ENCODE data around the gene NPTXR.
A peak's percentile ranks its signal among the peaks of the same experiment; 100 is the strongest.

The NPTXR gene

DNA sequence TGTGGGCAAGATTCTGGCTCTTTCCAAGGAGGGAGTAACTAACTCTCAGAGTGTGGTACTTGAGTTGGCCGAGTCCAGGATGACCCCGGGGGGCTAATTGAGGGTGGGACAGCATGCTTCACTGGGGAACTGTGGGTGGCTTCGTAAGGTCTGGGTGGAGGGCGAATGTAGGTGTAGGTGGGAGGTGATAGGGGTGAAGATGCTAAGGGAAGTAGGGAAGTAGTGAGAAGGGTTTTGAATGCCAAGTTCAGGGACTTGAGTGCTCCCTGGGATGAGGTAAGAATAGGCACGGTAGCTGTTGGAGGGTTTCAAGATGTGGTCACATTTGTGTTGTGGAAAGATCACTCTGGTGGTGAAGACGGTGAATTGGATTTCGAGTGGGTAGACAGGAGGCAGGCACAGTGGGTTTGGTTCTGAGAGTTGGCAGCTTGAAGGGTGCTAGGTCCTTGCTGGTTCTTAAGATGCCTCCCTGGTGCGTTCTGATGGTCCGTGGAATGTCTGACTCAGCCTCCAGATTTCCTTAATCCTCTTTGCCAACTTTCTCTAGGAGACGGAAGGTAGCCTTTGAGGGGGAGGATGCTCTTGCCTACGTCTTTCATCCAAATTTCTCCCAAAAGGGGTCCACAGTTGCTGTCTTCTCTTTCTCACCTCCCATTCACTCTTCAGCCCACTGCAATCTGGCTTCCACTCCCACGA, 47.4 kb downstream of the NPTXR start:
- no peak for DNase-seq (ENCODE audit: low read depth in 2 of 2)

DNA sequence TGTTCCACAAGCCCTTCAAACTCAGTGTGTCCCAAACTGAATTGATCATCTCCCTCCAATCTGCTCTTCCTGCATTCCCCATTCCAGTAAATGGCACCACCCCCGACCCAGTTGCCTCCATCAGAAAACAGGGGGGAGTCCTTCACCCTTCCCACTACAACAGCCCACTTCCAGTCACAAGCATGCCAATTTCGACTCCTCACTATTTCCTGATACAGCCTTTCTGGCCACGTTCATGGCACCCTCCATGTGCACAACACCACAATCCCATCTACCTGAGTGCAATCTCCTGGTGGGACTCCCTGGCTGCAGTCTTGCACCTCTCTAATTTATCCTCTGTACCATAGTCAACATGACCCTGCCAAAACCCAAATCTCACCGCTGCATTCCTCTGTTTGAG, 48.3 kb downstream of the NPTXR start:
- DNase-seq (ENCODE audit: low read depth in 2 of 2), result no peak

DNA sequence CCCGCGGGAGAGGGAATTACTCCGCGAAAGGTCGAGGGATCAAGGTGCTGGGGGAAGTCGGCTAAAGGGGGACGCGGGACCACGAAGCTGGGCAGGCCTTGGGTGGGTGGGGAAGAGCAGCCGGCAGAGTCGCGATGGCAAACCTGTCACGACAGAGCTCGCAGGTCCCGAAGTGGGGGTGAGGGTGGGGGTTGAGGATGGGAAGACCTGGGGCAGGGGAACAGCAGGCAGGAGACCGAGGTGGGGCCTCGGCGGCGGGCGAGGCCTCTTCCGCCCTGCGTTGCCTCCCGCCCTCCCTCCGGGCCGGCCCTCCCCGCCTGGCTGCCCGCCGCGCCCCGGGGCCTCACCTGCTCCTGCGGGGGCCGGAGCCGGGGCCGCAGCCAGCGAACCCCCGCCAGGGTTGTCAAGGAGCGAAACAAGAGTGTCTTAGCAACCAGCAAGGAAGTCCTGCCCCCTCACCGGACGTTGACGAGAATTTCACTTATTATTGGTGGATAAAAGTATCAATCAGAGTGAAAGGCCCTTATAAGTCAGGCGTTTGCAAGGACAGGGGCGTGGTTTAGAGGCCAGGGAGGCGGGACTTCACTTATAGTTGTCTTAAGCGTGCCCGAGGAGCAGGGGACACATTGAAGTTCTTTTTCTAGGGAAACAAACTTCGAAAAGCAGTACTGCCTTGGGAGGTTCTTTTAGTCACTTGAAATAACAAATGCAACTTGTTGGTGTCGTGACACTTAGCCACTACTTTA, 49.9 kb downstream of the NPTXR start, which contains the start of gene DNAL4:
Gene DNAL4 (minus strand): TSS at position 423 of the 746 bp plus-strand sequence. CDS start 11,412 bp downstream, outside the sequence.
- DNase-seq (ENCODE audit: low read depth in 2 of 2), result peak; percentile 81 to 90

DNA sequence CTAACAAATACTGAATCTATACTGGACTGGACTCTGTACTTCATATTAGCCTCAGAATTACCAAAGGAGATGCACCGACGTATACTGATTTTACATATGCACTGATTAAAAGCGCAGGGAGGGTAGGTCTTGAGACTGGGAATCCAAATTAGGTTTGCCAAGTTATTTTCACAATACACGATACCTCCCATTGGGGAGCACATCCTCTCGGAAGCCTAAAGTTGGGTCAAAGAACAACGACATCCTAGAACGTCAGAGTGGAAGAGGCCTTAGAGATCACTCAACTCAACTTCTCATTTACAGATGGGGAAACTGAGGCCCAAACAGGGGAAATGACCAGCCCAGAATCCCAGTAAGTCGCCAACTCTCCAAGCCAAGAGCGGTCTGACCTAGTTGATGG, 50.5 kb downstream of the NPTXR start:
- no peak for DNase-seq (ENCODE audit: low read depth in 2 of 2)

DNA sequence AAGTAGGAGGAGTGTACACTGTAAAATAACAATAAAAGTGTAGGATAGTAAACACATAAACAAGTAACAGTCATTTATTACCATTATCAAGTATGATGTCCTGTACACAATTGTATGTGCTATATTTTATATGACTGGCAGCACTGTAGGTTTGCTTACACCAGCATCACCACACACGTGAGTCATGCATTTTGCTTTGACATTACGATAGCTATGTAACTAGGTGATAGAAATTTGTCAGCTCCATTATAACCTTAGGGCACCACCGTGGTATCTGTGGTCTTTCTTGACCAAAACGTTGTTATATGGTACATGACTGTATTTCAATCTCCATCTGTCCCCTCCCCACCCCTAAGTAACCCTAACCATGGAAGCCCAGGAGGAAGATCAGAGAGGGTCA, 51.0 kb downstream of the NPTXR start:
- DNase-seq (ENCODE audit: low read depth in 2 of 2), result no peak

DNA sequence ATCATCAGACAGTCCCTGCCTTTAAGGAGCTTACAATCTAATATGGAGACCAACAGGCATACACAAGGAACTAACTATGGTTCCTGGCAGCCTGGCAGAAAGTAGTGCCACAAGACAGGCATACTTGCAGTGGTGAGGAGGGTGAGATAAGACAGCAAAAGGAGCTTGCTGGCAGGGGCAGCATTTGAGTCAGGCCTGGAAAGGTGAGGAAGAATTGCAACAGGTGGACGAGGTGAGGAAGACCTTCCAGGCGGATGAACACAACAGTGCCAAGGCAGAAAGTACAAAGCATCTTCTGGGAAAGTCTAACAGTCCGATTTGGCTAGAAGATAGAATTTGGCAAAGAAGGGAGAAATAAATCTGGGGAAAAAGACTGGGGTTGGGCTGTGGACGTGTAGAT, 54.2 kb downstream of the NPTXR start:
- DNase-seq (ENCODE audit: low read depth in 2 of 2), result no peak

DNA sequence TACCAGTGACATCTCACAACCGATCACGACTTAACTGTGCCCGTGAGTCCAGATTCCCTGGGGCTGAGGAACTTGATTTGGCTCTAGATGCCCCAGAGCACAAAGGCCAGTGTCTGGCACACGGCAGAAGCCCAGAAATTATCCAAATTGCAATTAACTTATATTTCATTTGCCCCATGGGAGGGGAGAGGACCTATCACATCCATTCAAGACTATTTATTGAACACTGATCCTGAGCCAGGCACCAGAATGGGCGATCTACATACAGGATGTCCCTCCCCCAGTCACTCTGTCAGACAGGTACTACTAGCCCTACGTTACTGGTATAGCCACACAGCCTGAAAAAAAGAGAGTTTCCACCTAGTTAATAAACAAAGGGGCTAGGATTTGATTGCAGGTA, 55.0 kb downstream of the NPTXR start:
- DNase-seq (ENCODE audit: low read depth in 2 of 2), result no peak

DNA sequence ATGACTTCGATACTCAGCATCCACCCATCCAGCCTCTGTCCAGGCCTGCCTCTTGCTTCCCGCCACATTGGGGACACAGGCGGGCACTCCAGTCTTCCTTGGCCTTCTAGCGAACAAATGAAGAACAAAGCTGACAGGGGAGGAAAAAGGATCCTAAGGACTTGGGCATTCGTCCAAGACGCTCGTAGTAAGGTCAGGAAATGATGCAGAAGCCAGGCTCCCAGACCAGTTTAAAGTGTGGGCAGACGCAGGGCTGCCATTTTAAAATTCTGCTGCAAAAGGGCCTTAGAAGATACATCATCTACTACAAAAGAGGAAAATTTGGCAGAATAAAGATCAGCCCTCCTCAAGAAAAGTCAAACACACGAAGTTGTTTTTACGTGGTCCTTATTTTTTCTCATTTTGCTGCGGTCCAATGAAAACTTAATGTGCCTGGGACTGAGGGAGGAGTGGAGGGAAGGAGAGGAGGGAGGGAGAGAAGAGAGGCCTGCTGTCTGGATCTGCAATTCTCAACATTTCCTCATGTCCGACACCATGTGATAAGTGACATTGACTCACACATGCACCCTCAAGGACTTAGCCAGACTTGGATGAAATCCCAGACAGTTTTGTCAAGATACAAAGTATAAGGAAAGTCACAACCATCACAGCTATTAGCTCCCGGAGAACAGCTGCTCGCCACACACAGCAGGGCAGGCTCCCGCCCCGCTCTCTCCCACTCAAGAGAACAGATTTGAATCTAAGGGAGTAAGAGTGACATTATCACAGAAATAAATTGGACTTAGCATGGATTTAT, 55.6 kb downstream of the NPTXR start:
- no peak for DNase-seq (ENCODE audit: low read depth in 2 of 2)

DNA sequence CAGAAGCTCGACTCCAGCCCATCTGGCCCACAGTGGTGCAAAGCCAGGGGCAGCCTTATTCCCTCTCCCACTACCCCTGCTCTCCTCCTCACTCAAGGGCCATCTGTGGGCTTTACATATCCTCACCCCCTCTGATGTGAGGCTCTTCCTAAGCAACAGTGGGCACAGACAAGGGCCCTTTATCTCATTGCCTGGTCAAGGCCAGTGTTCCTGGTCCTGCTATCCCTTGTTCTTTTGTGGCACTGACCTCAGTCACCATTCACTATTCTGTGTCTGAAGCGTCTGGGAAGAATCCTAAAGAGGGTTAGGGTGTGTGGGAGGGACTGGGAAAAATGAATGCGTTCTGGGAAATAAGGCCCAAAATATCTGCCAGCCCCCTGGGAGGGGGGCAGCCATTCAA, 57.2 kb downstream of the NPTXR start:
- no peak for DNase-seq (ENCODE audit: low read depth in 2 of 2)

DNA sequence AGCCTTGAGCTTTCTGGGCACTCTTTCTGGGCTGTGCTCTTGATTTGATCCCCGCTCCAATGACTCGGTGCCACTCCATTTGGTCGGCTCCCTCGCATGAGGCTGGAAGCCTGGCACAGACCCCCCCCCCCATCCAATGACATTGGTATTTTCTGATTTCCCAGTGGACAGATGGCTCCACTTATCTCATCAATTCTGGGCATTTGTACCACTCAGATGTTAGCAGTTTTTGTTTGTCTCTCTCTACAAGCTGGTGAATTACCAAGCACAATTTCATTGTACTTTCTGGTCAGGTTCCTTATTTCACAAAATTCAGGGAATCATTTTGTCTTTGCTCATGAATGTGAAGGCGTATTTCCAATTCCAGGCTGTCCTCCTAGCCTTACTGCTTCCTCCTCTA, 59.0 kb downstream of the NPTXR start:
- no peak for DNase-seq (ENCODE audit: low read depth in 2 of 2)

DNA sequence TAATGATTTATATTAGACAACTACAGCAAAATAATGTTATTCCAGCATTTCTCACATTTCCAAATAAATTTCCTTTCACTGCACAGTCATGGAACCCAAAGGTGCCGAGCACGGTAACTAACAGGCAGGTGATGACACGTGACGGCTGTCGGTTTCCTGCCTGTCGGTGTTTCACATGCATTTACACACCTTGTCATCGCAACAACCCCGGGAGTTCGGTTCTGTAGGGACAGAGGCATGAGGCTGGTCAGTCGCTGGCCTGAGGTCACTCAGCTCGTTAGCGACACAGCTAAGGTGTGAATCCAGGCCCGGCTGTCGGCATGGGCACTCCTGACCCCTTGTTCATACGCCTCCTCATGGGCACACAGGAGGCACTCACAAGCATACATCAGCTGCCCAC, 59.8 kb downstream of the NPTXR start:
- no peak for DNase-seq (ENCODE audit: low read depth in 2 of 2)

DNA sequence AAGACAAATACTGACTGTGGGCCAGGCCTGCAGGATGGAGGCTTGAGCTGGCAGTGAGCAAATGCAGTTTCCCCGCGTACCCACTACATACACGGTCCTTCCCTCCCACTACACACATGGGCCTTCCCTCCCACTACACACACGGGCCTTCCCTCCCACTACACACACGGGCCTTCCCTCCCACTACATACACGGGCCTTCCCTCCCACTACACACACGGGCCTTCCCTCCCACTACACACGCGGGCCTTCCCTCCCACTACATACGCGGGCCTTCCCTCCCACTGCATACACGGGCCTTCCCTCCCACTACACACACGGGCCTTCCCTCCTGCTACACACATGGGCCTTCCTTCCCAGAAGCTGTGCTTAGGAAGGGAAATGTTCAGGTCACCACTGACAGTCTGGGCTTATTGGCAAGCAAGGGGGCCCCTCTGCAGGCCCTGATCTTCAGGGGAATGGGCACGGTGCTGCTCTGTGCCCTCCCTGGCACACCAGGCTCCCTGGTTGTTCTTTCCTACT, 60.7 kb downstream of the NPTXR start:
- DNase-seq (ENCODE audit: low read depth in 2 of 2), result no peak

DNA sequence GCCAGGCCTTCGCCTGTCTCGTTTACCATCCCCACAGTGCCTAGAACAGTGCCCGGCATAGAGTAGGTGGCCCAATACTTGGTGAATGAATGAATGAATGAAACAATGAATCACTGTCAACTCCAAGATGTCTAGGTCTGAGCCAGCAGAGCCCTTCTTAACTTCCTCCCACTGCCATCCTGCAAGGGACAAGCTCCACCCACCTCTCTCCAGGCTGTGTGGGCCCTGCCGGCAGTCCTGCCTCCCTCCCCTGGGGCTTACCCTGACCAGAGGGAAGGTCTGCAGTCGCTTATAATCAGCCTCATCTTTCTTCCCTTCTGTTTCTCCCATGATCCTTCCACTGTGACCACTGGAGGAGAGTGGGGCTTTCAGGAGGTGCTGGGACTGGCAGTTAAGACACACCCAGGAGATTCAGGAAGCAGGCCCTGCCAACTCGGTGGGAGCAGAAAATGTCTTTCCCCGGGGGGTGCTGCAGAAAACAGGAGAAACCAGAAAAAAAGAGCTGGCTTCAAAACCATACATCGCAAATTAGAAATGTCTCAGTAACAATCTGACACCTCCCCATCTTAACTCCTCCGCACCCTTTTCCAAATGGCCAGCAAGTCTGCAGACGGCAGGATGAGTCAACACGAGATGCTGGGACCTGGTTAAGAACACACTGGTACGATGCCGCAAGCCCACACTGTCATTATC, 61.3 kb downstream of the NPTXR start:
- DNase-seq (ENCODE audit: low read depth in 2 of 2), result no peak

DNA sequence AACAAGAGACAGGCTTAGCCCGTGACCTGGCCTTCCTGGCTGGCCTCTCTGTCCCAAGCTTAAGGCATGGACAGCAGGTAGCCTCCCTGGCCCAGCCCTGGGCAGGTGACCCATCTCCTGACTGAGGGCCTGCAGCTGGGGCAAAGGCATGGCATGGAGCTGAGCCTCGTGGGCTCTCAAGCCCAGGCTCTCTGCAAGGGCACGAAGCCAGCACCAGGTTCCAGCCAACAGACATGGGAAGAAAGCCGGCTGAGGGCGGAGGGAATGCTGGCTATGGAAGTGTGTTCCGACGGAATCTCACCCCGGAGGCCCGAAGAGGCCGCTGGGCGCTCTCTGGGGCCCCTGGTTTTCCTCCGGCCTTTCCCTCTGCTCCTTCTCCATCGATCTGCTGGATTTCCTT, 62.8 kb downstream of the NPTXR start:
- DNase-seq (ENCODE audit: low read depth in 2 of 2), result no peak

DNA sequence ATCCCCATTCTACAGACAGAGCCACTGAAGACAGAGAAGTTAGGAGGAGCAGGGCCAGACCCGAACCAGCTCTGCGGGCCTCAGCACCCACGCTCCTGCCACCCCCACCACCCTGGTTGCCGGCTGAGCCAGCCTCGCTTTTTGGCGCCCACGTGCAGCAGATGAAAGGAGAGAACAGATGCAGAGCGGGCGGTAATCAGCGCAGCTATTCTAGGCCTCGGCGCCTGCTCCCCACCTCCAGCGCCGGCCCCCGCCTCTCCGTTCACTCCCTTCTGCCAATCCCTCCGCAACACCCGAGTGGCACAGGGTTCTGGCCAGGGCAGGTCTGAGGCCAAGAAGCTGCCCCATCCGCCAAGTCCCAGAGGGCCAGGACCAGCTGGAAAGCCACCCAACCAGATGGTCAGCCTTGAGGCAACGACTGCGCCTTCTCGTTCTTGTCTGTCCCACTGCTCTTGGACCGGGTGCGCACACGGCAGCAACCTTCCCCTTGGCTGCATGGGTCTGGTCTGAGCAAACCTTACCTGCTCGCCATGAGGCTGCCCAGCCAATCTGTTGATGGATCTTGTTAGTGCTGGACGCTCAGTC, 66.6 kb downstream of the NPTXR start:
- DNase-seq (ENCODE audit: low read depth in 2 of 2), result no peak

DNA sequence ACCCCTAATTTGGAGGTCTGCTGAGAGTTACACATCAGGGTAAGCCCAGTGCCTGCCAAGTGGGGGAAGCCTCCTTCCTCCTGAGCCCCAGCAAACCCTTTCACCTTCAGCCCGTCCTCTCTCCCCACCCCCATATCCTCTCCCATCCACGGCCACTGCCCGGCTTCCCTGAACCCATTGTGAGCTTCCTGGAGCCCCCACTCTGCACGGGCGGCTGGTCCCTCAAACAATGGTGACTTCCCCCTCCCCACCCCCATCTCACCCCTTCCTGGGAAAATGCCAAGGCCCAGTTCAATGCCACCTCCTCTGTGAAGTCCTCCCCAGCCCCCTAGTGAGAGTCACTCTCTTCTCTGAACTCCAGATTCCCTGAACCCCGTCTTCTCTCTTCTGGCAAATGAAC, 67.7 kb downstream of the NPTXR start:
- DNase-seq (ENCODE audit: low read depth in 2 of 2), result no peak

DNA sequence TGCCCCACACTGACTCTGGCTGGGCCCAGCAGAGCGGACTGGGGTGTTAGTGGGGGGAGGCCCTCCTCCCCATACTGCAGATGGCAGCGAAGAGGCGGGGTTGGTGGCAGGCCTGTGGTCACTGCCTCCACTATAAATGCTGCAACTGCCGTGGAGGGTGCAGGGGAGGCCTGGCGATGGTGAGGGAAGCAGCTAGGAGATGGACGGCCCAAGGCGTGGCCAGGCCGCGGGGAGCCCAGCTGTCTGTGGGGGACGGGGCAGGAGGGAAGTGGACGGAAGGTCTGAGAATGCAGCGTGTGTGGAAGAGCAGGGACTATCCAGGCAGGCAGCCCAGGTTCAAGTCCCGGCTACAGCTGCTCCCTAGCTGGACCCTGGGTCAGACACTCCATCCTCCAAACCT, 68.2 kb downstream of the NPTXR start:
- no peak for DNase-seq (ENCODE audit: low read depth in 2 of 2)

DNA sequence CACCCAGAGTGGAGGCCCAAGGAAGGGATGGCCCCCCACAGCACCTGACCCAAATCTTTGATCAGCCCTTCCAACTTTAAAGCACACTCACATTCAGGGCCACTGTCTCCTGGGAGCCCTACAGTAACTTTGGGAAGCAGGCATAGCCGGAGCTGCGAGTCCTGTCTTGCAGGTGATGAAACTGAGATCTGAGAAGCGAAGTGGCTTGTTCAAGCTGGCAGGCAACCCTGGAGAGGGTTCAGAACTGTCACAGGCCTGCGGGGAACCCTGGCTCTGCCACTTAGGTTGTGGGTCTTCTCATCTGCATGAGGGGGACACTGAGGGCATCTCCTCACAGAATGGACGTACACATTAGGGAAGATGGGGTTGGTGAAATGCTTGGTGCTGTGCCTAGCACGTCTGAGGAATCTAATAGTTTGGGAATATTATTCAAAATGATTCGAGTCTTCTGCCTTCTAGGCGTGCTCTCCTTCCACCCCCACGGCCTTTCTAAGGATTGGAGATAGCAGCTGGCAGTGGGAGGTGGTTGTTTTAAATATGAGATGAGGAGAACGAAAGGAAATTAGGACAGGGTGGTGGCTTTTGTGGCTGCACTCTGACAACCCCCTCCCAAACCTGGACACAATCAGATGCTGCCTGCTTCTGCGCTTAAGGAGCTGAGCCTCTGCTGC, 69.2 kb downstream of the NPTXR start:
- no peak for DNase-seq (ENCODE audit: low read depth in 2 of 2)

DNA sequence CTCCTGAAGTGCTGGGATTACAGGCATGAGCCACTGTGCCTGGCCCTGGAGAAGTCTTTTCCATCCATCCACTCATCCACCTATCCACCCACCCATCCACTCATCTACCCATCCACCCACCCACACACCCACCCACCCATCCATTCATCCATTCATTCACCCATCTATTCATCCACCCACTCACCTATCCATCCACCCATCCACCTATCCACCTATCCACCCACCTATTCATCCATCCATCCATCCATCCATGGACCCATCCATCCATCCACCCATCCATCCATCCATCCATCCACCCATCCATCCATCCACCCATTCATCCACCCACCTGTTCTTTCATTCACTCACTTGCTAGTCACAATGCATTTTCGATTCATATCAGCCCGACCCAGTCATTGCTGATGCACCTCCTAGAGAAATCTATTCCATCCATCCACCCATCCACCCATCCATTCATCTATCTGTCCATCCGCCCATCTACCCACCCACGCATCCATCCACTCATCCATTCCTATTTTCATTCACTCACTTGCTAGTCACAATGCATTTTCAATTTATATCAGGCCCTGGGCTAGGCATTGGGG, 70.4 kb downstream of the NPTXR start:
- no peak for DNase-seq (ENCODE audit: low read depth in 2 of 2)

DNA sequence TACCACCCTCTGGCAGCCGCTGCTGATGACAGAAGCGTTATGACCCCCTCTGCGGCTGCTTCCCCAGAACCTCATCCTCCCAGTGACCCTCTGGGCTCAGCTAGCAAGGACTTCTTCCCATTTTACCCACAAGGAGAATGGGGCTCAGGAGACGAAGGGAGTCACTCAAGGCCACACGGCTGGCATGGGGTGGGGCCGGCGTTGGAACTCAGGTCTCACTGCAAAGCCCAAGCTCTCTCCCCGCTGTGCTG, 71.3 kb downstream of the NPTXR start:
- DNase-seq (ENCODE audit: low read depth in 2 of 2), result no peak
